ENCODE results near the gene RNF208. TPM values are rescaled to one million over a fixed set of nuclear protein-coding genes. Genes with fewer than 3 reads are reported as not detected.

Gene RNF208
- total and polyA plus RNA-seq, 9 of the 15 experiments (the other 6 are each of a cell fraction or from before 2014, with no cell fraction given) = 0.15 to 6.9 (median 0.50) TPM; not detected in 2

- 0 out of 2 replicates have a peak, but pooled peaks have one; percentile 17 for TF ChIP-seq ZKSCAN1 (IDR thresholded peaks at IDR 0.05; ENCODE audit: low read depth, low read length)
- no peak for TF ChIP-seq ASH1L (IDR thresholded peaks at IDR 0.05; ENCODE audit: borderline replicate concordance, low read depth, partially characterized antibody)
- no peak for TF ChIP-seq DEAF1 (CRISPR knock-in tag; IDR thresholded peaks at IDR 0.05)
- TF ChIP-seq GTF2B (IDR thresholded peaks at IDR 0.05; ENCODE audit: extremely low read depth, insufficient read length) = no peak
- no peak for TF ChIP-seq KDM1A (IDR thresholded peaks at IDR 0.05)
- no peak for TF ChIP-seq RHOXF2B (CRISPR knock-in tag; conservative IDR thresholded peaks at IDR 0.05)
- no peak for TF ChIP-seq FOSL1 (tag; conservative IDR thresholded peaks at IDR 0.05)
- TF ChIP-seq MTA2 (IDR thresholded peaks at IDR 0.05; ENCODE audit: low read depth) = no peak
- TF ChIP-seq STAT5B (CRISPR knock-in tag; IDR thresholded peaks at IDR 0.05) = no peak
- no peak for TF ChIP-seq ZNF280A (IDR thresholded peaks at IDR 0.05; ENCODE audit: low read depth, partially characterized antibody)
- TF ChIP-seq ZNF23 (CRISPR knock-in tag; IDR thresholded peaks at IDR 0.05) = no peak
- no peak for TF ChIP-seq HIVEP1 (CRISPR knock-in tag; IDR thresholded peaks at IDR 0.05)
- TF ChIP-seq ATF1 (CRISPR knock-in tag; IDR thresholded peaks at IDR 0.05) = no peak
- peak; percentile 45; the same call in 1 of the 2 replicates for TF ChIP-seq ATF1 (tag; IDR thresholded peaks at IDR 0.05)
- TF ChIP-seq LARP7 (IDR thresholded peaks at IDR 0.05) = no peak
- peak; percentile 99 for TF ChIP-seq RB1 (IDR thresholded peaks at IDR 0.05; ENCODE audit: low read depth)
- no peak for TF ChIP-seq ZNF695 (CRISPR knock-in tag; IDR thresholded peaks at IDR 0.05)
- TF ChIP-seq RAD21 (CRISPR knock-in tag; conservative IDR thresholded peaks at IDR 0.05 in 1 of 2, IDR thresholded peaks at IDR 0.05 in 1 of 2) = no peak
- no peak for TF ChIP-seq ZNF217 (CRISPR knock-in tag; IDR thresholded peaks at IDR 0.05)
- TF ChIP-seq KAT8 (IDR thresholded peaks at IDR 0.05; ENCODE audit: low read depth) = no peak
- no peak for TF ChIP-seq CHD4 (IDR thresholded peaks at IDR 0.05; ENCODE audit: insufficient read depth, insufficient replicate concordance, low read depth, low read length, poor library complexity, severe bottlenecking)
- TF ChIP-seq FOXA3 (CRISPR knock-in tag; conservative IDR thresholded peaks at IDR 0.05 in 1 of 2, IDR thresholded peaks at IDR 0.05 in 1 of 2) = 0 out of 4 replicates have a peak, but pooled peaks of 1 of the 2 experiments have one; percentile 24
- no peak for TF ChIP-seq ZNF239 (CRISPR knock-in tag; IDR thresholded peaks at IDR 0.05)
- no peak for TF ChIP-seq SMARCA5 (IDR thresholded peaks at IDR 0.05)
- no peak for TF ChIP-seq SP2 (IDR thresholded peaks at IDR 0.05; ENCODE audit: extremely low read depth, low read depth, low read length, poor library complexity, severe bottlenecking)
Observed at GRCh38 chr9:137254624-137255447, 32.8 kb upstream of the RNF208 start, which contains the start of gene NELFB (continued).

Measured in K562 (cell line).